ENCODE results near the gene MKLN1.
A peak's percentile ranks its signal among the peaks of the same experiment; 100 is the strongest.

Gene MKLN1

DNA sequence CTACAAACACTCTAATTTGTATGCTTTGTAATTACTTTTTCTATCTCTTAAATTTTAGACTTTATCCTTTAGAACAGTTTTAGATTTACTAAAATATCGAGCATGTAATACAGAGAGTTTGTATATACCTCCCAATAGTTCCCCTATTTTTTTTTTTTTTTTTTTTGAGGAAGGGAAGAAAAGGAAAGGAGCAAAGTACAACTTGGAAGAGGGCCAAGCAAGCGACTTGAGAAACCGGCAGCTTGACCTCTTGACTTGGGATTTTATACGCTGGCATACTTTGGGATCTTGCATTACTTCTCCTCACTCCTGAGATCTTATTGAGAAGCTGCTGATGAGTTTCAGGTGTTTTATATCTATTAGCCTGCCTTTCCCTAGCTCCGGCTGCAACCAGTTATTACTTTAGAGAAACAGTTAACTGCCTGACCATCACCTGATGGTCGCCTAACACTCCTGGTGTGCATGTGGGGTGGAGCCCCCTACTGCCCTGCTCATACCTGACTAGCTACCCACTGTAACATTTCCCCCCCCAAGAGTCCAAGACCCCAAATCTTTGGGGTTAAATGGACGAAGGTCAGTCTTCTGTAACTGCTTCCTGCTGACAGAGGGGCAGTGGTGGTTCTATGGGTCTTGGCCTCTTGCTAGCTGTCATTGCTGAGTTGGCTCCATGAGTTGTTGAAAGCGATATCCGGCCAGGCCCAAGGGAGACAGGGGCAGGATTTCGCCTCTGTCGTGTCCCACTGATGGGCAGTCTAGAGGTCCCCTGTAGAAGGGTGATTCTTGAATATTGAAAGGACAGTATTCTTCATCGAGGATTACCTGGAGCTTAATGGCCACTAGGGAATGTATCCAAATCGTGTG is 28.5 kb downstream of the MKLN1 start:
- no peak for DNase-seq

- DNase-seq = no peak
These were observed 29.7 kb downstream of the MKLN1 start for GRCh38 chr7:131357282-131357880.

DNA sequence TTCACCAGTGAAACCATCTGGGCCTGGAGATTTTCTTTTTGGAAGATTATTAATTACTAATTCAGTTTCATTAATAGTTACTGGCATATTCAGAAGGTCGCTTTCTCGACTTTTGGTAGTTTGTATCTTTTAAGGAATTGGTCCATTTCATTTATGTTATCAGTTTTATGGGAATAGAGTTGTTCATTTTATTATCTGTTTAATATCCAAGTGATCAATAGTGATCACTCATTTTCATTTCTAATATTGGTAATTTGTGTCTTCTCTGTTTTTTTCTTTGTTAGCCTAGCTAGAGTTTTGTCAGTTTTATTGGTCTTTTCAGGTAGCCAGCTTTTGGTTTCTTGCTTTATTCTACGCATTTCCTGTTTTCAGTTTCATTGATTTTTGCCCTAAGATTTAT is 31.0 kb downstream of the MKLN1 start:
- DNase-seq = no peak

DNA sequence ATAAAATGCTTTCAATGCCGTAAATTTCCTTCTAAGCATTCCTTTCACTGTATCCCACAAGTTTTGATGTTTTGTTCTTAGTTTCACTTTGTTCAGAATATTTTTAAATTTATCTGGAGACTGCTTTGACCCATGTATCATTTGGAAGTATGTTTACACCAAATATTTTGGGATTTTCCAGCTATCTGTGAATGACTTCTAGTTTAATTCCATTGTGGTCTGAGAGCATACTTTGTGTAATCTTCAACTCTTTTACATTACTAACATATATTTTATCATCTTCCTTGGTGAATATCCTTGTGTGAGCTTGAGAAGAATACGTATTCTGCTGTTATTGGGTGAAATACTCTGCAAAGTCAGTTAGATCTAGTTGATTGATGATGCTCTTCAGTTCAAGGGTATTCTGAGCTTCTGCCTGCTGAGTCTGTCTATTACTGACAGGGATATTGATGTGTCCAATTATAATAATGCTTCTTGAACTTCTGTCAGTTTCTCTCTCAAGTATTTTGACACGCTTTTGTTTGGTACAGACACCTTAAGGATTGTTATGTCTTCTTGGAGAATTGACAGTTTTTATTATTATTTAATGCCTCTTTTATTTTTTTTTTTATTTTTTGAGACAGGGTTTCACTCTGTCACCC is 31.6 kb downstream of the MKLN1 start:
- DNase-seq = no peak

DNA sequence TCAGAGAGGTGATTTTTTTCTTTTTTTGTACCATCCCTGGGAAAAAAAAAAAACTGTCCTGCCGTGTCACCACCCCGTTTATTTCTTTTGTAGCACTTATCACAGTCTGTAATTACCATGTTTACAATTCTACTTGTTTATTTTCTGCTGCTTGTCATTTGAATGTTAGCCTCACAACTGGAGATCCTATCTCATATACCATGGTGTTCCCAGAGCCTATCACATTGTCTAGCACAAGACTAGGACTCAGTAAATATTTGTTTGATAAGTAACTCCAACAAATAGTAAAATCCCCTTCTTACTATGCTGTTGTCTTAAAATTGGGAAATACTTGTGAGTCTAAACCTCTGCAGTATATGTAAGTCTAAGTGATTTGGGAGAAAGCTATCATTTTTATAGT is 36.0 kb downstream of the MKLN1 start:
- no peak for DNase-seq

DNA sequence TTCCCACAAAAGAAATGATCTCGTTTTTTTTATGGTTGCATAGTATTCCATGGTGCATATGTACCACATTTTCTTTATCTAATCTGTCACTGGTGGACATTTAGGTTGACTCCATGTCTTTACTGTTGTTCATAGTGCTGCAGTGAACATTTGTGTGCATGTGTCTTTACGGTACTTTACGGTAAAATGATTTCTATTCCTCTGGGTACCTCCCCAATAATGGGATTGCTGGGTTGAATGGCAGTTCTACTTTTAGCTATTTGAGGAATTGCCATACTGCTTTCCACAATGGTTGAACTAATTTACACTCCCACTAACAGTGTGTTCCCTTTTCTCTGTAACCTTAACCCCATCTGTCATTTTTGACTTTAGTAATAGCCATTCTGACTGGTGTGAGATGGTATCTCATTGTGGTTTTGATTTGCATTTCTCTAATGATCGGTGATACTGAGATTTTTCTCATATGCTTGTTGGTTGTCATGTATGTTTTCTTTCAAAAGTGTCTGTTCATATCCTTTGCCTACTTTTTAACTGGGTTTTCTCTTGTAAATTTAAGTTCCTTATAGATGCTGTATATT is 37.2 kb downstream of the MKLN1 start:
- DNase-seq = no peak

- no peak for DNase-seq
These were observed 38.2 kb downstream of the MKLN1 start for GRCh38 chr7:131365838-131366237.

GRCh38 chr7:131369354-131369753 is 41.7 kb downstream of the MKLN1 start:
- no peak for DNase-seq

GRCh38 chr7:131370523-131370968 is 42.9 kb downstream of the MKLN1 start:
- no peak for DNase-seq

DNA sequence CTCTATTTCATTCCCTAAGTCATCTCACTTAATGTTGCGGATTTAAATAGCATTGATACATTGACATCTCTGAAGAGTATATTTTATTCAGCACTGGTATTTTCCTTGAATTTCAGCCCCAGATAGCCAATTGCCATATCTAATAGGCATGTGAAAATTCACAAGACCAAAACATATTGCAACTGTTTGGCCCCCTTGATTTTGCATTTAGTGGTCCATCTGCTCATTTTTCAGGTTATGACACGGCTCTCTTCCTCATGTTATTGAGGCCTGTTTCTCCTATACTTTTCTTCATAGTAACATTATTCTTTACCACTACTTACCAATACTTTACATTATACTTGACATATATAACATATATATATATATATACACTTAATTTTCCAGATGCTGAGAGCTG is 43.7 kb downstream of the MKLN1 start:
- no peak for DNase-seq

DNA sequence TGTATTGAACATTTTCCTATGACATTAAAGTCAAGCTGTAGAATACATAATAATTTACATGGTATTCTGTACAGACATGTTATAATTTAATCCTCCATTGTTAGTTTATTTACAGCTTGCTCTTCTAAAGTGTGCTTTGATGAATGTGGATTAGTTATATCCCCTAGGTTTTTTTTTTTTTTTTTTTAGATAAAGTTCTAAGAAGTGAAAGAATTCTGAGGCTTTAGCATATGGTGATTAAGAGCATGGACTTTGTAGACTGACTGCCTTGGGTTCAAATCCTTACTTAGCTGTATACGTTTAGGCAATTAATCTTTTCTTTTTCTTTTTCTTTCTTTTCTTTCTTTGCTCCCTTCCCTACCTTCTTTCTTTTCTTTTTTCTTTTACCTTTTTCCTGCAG is 44.9 kb downstream of the MKLN1 start:
- DNase-seq = no peak

GRCh38 chr7:131374821-131375220 is 47.1 kb downstream of the MKLN1 start:
- no peak for DNase-seq

GRCh38 chr7:131381069-131381838 is 53.6 kb downstream of the MKLN1 start:
- DNase-seq = no peak

DNA sequence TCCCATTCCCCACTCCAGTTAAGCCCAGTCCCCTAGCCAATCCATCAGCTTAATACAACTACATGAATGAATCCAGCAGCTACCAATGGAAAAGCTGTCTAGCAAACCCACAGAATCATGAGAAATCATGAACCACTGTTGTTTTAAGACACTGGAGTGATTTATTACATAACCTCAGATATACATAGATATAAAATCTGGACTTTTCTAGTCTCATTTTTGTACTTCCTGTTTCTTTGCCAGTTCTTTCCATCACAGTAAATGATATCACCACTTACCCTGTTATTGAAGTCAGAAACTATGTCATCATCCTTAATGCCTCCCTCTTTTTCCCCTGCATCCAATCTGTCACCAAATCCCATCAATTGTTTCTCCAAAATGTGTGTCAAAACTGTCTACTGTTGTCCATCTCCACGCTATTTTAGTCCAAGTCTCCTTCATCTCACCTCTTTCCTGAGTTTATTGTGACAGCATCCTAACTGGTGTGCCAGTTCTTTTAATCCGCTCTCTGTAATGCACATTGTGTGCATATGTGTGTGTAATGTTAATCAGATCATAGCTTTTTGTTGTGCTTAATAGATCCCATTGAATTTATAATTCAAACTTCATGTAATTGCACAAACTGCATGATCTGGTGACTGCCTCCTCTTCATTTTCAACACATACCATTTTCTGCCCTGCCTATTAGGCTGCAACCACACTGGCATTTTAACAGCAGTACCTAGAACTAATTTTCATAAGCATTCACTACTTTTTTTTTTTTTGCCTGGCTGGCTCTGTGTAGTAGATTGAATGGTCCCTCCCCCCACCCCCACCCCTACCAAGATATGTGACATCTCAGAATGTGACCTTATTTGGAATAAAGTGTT is 56.0 kb downstream of the MKLN1 start:
- no peak for DNase-seq

DNA sequence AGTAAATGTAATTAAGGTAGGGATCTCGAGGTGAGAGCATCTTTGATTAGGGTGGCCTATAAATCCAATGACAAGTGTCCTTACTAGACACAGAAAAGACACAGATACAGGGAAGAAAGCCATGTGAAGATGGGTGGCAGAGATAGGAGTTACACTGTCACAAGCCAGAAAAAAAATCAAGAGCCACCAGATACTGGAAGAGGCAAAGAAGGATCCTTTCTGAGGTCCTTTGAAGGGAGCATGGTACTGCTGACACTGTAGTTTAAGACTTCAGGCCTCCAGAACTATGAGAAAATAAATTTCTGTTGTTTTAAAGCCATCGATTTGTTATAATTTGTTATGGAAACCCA is 56.6 kb downstream of the MKLN1 start:
- no peak for DNase-seq

GRCh38 chr7:131385039-131385605 is 57.4 kb downstream of the MKLN1 start:
- no peak for DNase-seq

- no peak for DNase-seq
These were observed 60.5 kb downstream of the MKLN1 start for GRCh38 chr7:131388126-131388525.

DNA sequence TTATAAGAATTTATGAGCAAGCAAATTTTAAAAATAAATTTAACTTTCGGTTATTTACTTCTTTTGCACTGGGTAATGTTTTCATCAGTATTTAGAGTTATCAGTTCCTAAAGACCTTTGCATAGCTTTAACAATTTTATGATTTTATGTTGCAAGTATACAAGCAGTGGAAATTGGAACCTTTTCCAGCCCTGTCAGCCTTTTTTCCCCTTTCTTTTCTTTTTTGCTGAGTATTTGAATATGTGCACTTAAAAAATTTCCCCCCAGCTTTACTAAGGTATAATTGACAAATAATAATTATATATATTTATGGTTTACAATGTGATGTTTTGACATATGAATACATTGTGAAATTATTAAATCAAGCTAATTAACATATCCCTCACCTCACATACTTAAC is 62.6 kb downstream of the MKLN1 start:
- DNase-seq = no peak

- no peak for DNase-seq
These were observed 63.5 kb downstream of the MKLN1 start for GRCh38 chr7:131391145-131391544.

DNA sequence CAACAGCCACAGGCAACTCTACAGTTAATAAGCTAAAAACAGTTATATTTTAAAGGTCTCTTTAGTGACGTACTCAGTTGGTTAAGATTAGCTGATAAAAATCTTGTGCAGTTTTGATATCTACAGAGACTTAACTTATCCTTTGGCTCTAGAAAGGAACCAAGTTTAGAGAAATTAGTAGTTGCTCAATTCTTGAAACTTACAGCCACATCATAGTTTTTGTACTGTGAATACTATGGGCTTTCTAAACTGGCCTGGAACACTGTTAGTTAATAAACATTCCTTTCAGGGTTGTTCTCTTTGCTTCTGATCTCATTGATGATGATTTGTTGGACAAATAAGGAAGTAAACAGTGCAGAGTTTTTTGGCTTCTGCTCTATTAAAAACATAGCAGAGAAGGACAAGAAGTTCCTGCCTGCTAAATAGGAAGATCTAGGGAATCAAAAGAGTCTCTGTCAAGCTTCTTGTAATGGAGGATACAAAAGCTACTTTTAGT is 73.1 kb downstream of the MKLN1 start:
- DNase-seq = peak in 1 of 2 donors; percentile 58

DNA sequence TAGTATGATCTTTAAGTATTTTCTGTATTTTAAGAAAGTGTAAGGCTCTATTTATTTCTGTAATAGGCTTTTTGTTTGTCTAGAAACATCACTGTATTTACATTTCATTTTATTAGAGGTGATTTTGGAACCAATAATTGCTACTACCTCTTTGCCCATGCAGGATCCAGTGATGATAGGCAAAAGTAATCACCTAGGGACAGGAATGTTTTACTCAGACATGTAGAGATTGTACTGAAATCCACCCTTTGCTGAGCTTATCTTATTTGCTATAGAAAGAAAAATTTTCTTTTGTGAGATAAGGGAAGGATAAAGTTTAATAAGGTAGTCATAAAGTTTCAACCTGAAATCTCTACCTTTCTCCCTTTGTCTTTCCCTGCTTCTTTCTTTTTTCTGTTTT is 73.5 kb downstream of the MKLN1 start:
- DNase-seq = no peak
